ENCODE measurements around the gene IFNL1. TPM values are rescaled to one million over a fixed set of nuclear protein-coding genes. Genes with fewer than 3 reads are reported as not detected.
"Not testable (repeated sequence)": the region's sequence is repeated elsewhere in the genome, so short reads cannot be mapped to it uniquely, and the experiment has no call there.

IFNL1 gene
- total RNA-seq, 1 experiment from 2014 or later: not detected

GRCh38 chr19:39264306-39265290 is 31.6 kb upstream of the IFNL1 start:
- Histone ChIP-seq H3K4me3 (ENCODE audit: insufficient read depth, low read depth, low read length) (peak overlapping the region; percentile 20; the same call in 1 of the 2 replicates), H3K27me3 (ENCODE audit: control insufficient read depth, insufficient read depth, low read length) (peaks cover 46% of the 10 kb centered on the region), H3K36me3 (replicated peaks; ENCODE audit: control insufficient read depth, insufficient read depth, low read length) (no peaks in the 10 kb centered on the region)
- peak; percentile 87 for DNase-seq

DNA sequence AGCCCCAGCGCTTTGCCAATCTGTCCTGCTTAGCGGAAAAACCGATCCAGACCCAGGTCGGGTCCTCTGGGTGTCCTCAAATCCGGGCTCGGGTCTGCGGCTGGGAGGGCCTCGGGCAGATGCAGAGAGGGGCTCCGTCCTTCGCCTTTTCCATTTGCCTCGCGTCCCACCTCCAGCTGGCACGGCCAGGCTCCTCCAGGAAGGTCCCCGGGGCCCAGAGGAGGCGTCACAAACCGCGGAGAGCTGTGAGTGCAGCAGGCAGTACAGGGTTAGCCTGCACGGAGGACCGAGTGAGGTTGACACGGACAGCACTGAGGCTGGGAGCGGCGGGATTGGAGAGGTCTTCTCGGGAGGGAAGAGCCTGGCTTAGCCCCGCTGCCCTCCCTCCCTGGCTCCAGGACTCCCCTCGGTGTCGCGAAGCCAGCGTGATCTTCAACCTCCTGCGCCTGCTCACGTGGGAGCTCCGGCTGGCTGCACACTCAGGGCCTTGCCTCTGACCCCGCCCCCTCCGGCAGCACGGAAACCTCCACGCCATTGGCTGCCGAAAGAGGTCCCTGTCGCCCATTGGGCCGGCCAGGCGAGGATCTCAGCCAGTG is 30.8 kb upstream of the IFNL1 start:
- Histone ChIP-seq H3K36me3 (replicated peaks; ENCODE audit: control insufficient read depth, insufficient read depth, low read length) (no peaks in the 10 kb centered on the region), H3K4me3 (ENCODE audit: insufficient read depth, low read depth, low read length) (peak overlapping the region; percentile 9; the same call in 1 of the 2 replicates), H3K27me3 (ENCODE audit: control insufficient read depth, insufficient read depth, low read length) (peaks cover 49% of the 10 kb centered on the region)
- DNase-seq: peak; percentile 82

DNA sequence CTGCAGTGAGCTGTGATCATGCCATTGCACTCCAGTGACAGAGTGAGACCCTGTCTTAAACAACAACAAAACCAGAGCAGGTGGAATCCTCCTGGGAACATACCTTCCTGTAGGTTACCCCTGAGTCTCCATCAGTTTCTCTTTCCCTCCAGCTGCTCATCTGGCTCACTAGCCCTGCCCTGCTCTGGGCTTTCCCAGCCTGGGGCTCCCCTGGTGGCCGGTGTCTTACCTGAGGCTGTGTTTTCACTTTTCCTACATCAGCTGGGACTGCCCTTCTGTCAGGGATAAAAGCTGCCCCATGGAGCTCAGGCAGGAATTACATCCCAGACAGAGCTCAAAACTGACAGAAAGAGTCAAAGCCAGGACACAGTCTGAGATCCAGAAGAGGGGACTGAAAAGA is 28.1 kb upstream of the IFNL1 start, which contains the start of gene IFNL2:
Gene IFNL2, plus strand, starts transcription at position 312 of the 400 bp plus-strand sequence. CDS start 173 bp downstream, outside the sequence.
- H3K27me3 ChIP-seq (ENCODE audit: control insufficient read depth, insufficient read depth, low read length): peaks cover 38% of the 10 kb centered on the region
- DNase-seq: not testable (repeated sequence)

GRCh38 chr19:39268531-39269223 is 27.5 kb upstream of the IFNL1 start:
- H3K36me3 ChIP-seq (replicated peaks; ENCODE audit: control insufficient read depth, insufficient read depth, low read length); DNase-seq; H3K4me3 ChIP-seq (ENCODE audit: insufficient read depth, low read depth, low read length): not testable (repeated sequence)
- H3K27me3 ChIP-seq (ENCODE audit: control insufficient read depth, insufficient read depth, low read length): peaks cover 32% of the 10 kb centered on the region

More for the DNA sequence above, 28.1 kb upstream of the IFNL1 start, which contains the start of gene IFNL2:
- not testable (repeated sequence) for H3K4me3 ChIP-seq (ENCODE audit: insufficient read depth, low read depth, low read length); H3K36me3 ChIP-seq (replicated peaks; ENCODE audit: control insufficient read depth, insufficient read depth, low read length)

DNA sequence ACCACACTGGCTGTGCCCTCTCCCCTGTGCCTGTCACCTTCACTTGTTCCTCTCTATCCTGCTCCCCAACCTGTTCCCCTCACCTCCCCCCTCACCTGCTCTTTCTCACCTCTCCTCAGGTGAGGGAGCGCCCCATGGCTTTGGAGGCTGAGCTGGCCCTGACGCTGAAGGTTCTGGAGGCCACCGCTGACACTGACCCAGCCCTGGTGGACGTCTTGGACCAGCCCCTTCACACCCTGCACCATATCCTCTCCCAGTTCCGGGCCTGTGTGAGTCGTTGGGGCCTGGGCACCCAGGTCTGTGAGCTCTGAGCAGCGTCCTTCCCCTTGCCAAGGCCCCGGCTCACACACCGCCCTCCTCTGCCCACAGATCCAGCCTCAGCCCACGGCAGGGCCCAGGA is 26.8 kb upstream of the IFNL1 start:
- not testable (repeated sequence) for H3K4me3 ChIP-seq (ENCODE audit: insufficient read depth, low read depth, low read length); H3K36me3 ChIP-seq (replicated peaks; ENCODE audit: control insufficient read depth, insufficient read depth, low read length); DNase-seq
- peaks cover 25% of the 10 kb centered on the region for H3K27me3 ChIP-seq (ENCODE audit: control insufficient read depth, insufficient read depth, low read length)

DNA sequence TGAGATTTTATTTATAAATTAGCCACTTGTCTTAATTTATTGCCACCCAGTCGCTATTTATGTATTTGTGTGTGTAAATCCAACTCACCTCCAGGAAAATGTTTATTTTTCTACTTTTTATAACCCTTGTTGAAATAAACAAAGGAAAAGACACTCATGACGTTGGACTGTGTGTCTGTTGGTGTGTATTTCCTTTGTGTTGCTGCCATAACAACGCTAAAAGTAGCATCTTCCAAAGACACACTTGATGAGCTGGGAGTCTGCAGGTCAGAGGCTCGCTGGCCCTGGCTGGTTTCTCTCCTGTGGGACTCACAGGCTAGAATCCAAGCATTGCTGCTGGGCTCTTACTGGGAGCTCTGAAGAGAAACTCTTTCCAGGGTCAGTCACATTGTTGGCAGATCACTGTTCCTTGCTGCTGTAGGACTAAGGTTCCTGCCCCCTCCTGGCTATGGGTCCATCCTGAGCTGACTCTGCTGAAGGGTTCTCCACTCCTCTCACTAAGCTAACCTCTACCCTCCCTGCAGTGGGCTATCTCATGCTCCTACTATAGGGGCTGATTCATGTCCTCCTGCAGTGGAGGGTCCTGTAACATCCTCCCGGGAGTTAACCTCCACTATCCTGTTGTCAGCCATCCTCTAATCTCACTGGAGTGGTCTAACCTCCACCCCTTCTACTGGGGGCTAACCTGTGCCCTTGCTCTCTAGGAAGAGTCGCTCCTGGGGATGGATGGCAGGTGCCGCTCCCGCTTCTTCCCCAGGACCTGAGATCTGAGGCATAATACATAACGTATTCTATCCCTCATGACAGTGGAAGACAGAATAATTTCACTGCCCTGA is 26.0 kb upstream of the IFNL1 start:
- H3K36me3 ChIP-seq (replicated peaks; ENCODE audit: control insufficient read depth, insufficient read depth, low read length): no peaks in the 10 kb centered on the region
- H3K27me3 ChIP-seq (ENCODE audit: control insufficient read depth, insufficient read depth, low read length): peaks cover 16% of the 10 kb centered on the region
- H3K4me3 ChIP-seq (ENCODE audit: insufficient read depth, low read depth, low read length): no peak overlapping the region
- no peak for DNase-seq

- H3K4me3 ChIP-seq (ENCODE audit: insufficient read depth, low read depth, low read length); DNase-seq; H3K36me3 ChIP-seq (replicated peaks; ENCODE audit: control insufficient read depth, insufficient read depth, low read length); H3K27me3 ChIP-seq (ENCODE audit: control insufficient read depth, insufficient read depth, low read length): not testable (repeated sequence)
Measured at GRCh38 chr19:39273859-39274258, 22.3 kb upstream of the IFNL1 start.

DNA sequence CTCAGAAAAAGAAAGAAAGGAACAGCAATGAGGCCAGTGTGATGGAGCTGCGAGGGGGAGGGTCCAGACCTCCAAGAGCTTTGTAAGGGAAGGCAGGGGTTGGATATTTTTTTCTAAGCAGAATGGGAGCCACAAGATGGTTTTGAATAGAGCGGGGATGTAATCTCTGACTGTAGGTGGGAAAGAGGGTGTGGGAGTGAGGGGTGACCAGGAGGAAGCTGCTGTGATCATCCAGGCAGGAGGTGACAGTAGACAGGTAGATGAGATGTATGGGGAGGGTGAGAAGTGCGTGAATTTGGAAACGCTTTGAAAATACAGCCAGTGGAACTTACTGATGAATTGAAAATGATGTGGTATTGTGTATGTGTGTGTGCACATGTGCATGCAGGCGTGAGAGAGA is 20.6 kb upstream of the IFNL1 start:
- Histone ChIP-seq H3K36me3 (replicated peaks; ENCODE audit: control insufficient read depth, insufficient read depth, low read length) (no peaks in the 10 kb centered on the region), H3K27me3 (ENCODE audit: control insufficient read depth, insufficient read depth, low read length) (peaks cover under 1% of the 10 kb centered on the region; the same call in 1 of the 2 replicates), H3K4me3 (ENCODE audit: insufficient read depth, low read depth, low read length) (no peak overlapping the region)
- no peak for DNase-seq

GRCh38 chr19:39276740-39277139 is 19.5 kb upstream of the IFNL1 start:
- Histone ChIP-seq H3K27me3 (ENCODE audit: control insufficient read depth, insufficient read depth, low read length) (no peaks in the 10 kb centered on the region; the same call in 1 of the 2 replicates), H3K36me3 (replicated peaks; ENCODE audit: control insufficient read depth, insufficient read depth, low read length) (no peaks in the 10 kb centered on the region), H3K4me3 (ENCODE audit: insufficient read depth, low read depth, low read length) (no peak overlapping the region)
- DNase-seq: no peak

GRCh38 chr19:39277598-39277997 is 18.6 kb upstream of the IFNL1 start:
- H3K27me3 ChIP-seq (ENCODE audit: control insufficient read depth, insufficient read depth, low read length): no peaks in the 10 kb centered on the region; the same call in 1 of the 2 replicates
- no peak overlapping the region for H3K4me3 ChIP-seq (ENCODE audit: insufficient read depth, low read depth, low read length)
- no peak for DNase-seq
- no peaks in the 10 kb centered on the region for H3K36me3 ChIP-seq (replicated peaks; ENCODE audit: control insufficient read depth, insufficient read depth, low read length)

GRCh38 chr19:39282021-39282420 is 14.2 kb upstream of the IFNL1 start:
- H3K27me3 ChIP-seq (ENCODE audit: control insufficient read depth, insufficient read depth, low read length): no peaks in the 10 kb centered on the region; the same call in 1 of the 2 replicates
- DNase-seq: no peak
- no peak overlapping the region for H3K4me3 ChIP-seq (ENCODE audit: insufficient read depth, low read depth, low read length)
- H3K36me3 ChIP-seq (replicated peaks; ENCODE audit: control insufficient read depth, insufficient read depth, low read length): no peaks in the 10 kb centered on the region

DNA sequence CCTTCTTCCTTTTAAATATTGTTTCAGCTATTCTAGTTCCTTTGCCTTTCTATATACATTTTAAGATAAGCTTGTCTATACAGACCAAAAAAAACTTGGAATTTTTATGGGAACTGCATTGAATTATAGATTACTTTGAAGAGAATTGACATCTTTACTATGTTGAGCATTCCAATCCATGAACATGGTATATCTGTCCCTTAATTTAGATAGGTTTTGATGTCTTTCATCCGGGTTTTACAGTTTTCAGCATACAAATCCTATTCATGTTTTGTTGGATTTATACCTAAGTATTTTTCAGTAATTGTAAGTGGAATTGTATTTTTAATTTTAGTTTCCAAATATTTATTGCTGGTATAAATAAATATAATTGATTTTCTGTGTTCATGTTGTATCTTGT is 12.2 kb upstream of the IFNL1 start:
- Histone ChIP-seq H3K4me3 (ENCODE audit: insufficient read depth, low read depth, low read length) (no peak overlapping the region), H3K27me3 (ENCODE audit: control insufficient read depth, insufficient read depth, low read length) (no peaks in the 10 kb centered on the region; the same call in 1 of the 2 replicates), H3K36me3 (replicated peaks; ENCODE audit: control insufficient read depth, insufficient read depth, low read length) (no peaks in the 10 kb centered on the region)
- DNase-seq: no peak

DNA sequence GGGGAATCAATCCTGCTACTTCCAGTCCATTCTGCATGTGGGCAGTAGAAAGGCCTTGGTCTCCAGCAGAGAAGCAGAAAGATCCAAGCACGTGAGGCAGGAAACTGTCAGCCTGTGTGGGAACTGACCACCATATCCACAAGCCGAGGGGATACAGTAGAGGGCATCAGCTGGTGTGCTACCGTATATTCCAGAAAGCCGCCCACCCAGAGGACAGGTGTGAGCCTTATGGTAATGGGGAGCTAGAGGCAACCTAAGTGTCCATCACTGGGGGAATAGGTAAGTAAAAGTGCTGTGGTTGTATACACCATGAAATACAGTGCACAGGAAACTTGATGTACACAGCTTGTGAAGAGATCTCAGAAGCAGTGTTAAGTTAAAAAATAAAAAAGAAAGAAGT is 2.8 kb upstream of the IFNL1 start:
- no peak overlapping the region for H3K4me3 ChIP-seq (ENCODE audit: insufficient read depth, low read depth, low read length)
- peaks cover 4% of the 10 kb centered on the region; the same call in 1 of the 2 replicates for H3K27me3 ChIP-seq (ENCODE audit: control insufficient read depth, insufficient read depth, low read length)
- H3K36me3 ChIP-seq (replicated peaks; ENCODE audit: control insufficient read depth, insufficient read depth, low read length): no peaks in the 10 kb centered on the region
- no peak for DNase-seq
